Measurements from ENCODE around the gene AUTS2.

- TF ChIP-seq POLR2A (IDR thresholded peaks at IDR 0.05): no peak
- TF ChIP-seq, protein P1, sequence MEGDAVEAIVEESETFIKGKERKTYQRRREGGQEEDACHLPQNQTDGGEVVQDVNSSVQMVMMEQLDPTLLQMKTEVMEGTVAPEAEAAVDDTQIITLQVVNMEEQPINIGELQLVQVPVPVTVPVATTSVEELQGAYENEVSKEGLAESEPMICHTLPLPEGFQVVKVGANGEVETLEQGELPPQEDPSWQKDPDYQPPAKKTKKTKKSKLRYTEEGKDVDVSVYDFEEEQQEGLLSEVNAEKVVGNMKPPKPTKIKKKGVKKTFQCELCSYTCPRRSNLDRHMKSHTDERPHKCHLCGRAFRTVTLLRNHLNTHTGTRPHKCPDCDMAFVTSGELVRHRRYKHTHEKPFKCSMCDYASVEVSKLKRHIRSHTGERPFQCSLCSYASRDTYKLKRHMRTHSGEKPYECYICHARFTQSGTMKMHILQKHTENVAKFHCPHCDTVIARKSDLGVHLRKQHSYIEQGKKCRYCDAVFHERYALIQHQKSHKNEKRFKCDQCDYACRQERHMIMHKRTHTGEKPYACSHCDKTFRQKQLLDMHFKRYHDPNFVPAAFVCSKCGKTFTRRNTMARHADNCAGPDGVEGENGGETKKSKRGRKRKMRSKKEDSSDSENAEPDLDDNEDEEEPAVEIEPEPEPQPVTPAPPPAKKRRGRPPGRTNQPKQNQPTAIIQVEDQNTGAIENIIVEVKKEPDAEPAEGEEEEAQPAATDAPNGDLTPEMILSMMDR (IDR thresholded peaks at IDR 0.05): no peak
These were observed 219.8 kb downstream of the AUTS2 start for GRCh38 chr7:69817841-69818635.
